GM23338 (cell line): ENCODE data around the gene MAVS. TPM values are rescaled to one million over a fixed set of nuclear protein-coding genes. Genes with fewer than 3 reads are reported as not detected.

ENCODE experiments used
- ATAC-seq: fragments of 200-7000 bp; cut with Tn5 transposase; 3 replicates; pipeline ENCODE4 v1.9.1; 2020
- DNase-seq: peaks from one replicate; pipeline ENCODE4 v3.0.0-alpha.2; 2015; ENCODE audit warnings: low spot score
- H2AFZ ChIP-seq: fragments of 200-600 bp; sonication (generic); 2 replicates; pipeline ENCODE4 v1.8.0; 2016; ENCODE audit warnings: antibody characterized with exemption, mild to moderate bottlenecking, moderate library complexity
- H3F3A ChIP-seq: fragments of 200-600 bp; sonication (generic); replicated peaks from 2 replicates; pipeline ENCODE4 v1.8.0; 2017; ENCODE audit warnings: antibody characterized with exemption, mixed run types, low read depth
- H3K27ac ChIP-seq: fragments of 200-600 bp; sonication (generic); 2 replicates; pipeline ENCODE4 v1.6.1; 2016; ENCODE audit warnings: low read depth
- H3K27me3 ChIP-seq: fragments of 200-600 bp; sonication (generic); 2 replicates; pipeline ENCODE4 v1.8.0; 2016; ENCODE audit warnings: mild to moderate bottlenecking, mixed run types, moderate library complexity; ENCODE audit not compliant: insufficient read depth
- H3K36me3 ChIP-seq: fragments of 200-600 bp; sonication (generic); 2 replicates; pipeline ENCODE4 v1.8.0; 2016; ENCODE audit warnings: mild to moderate bottlenecking; ENCODE audit not compliant: insufficient read depth
- H3K4me1 ChIP-seq: fragments of 200-600 bp; sonication (generic); 2 replicates; pipeline ENCODE4 v1.8.0; 2016; ENCODE audit warnings: mild to moderate bottlenecking, moderate library complexity; ENCODE audit not compliant: insufficient read depth
- H3K4me2 ChIP-seq: fragments of 200-600 bp; sonication (generic); 2 replicates; pipeline ENCODE4 v1.7.1; 2017; ENCODE audit warnings: mixed run types
- H3K4me3 ChIP-seq: fragments of 200-600 bp; sonication (generic); 2 replicates; pipeline ENCODE4 v1.6.1; 2016; ENCODE audit warnings: mixed run types
- H3K79me2 ChIP-seq: fragments of 200-600 bp; sonication (generic); replicated peaks from 2 replicates; pipeline ENCODE4 v1.8.0; 2017; ENCODE audit warnings: mild to moderate bottlenecking; ENCODE audit not compliant: insufficient read depth
- H3K9me2 ChIP-seq: fragments of 200-600 bp; sonication (generic); 2 replicates; pipeline ENCODE4 v1.8.0; 2017; ENCODE audit not compliant: insufficient read depth
- H4K20me1 ChIP-seq: fragments of 200-600 bp; sonication (generic); replicated peaks from 2 replicates; pipeline ENCODE4 v1.8.0; 2017; ENCODE audit warnings: mild to moderate bottlenecking; ENCODE audit not compliant: insufficient read depth
- H3K27ac Mint-ChIP-seq: 2 replicates; pipeline ENCODE4 v1.8.0; 2020; ENCODE audit warnings: inconsistent platforms, mild to moderate bottlenecking, moderate library complexity, mixed read lengths
- H3K27me3 Mint-ChIP-seq: 3 replicates; pipeline ENCODE4 v1.8.0; 2022; ENCODE audit warnings: low read depth, mild to moderate bottlenecking, moderate library complexity, mixed read lengths, inconsistent platforms; ENCODE audit not compliant: insufficient read depth, poor library complexity
- H3K36me3 Mint-ChIP-seq: 3 replicates; pipeline ENCODE4 v1.8.0; 2021; ENCODE audit warnings: low read depth, mild to moderate bottlenecking, inconsistent platforms, moderate library complexity, mixed read lengths
- H3K4me1 Mint-ChIP-seq: 3 replicates; pipeline ENCODE4 v1.8.0; 2020; ENCODE audit warnings: mild to moderate bottlenecking, inconsistent platforms, mixed read lengths
- H3K4me3 Mint-ChIP-seq: 3 replicates; pipeline ENCODE4 v1.8.0; 2021; ENCODE audit warnings: moderate library complexity, mild to moderate bottlenecking, inconsistent platforms, mixed read lengths
- H3K9me3 Mint-ChIP-seq: 3 replicates; pipeline ENCODE4 v1.8.0; 2020; ENCODE audit warnings: moderate library complexity, mild to moderate bottlenecking, inconsistent platforms, mixed read lengths
- CREB1 ChIP-seq: fragments of 250-450 bp; sonication (Bioruptor Pico); IDR thresholded peaks from 2 replicates; pipeline ENCODE4 v1.5.0; 2020; ENCODE audit warnings: low read depth, mild to moderate bottlenecking, moderate library complexity
- EZH2phosphoT487 ChIP-seq: fragments of 200-600 bp; sonication (generic); IDR thresholded peaks from one replicate; pipeline ENCODE4 v1.8.1; 2018; ENCODE audit warnings: antibody characterized with exemption; ENCODE audit not compliant: unreplicated experiment
- NANOG ChIP-seq: IDR thresholded peaks from 2 replicates; pipeline ENCODE4 v1.6.1; 2016; ENCODE audit warnings: antibody characterized with exemption, borderline replicate concordance
- STAT1 ChIP-seq: IDR thresholded peaks from one replicate; pipeline ENCODE4 v1.6.1; 2016; ENCODE audit warnings: antibody characterized with exemption; ENCODE audit not compliant: unreplicated experiment
- ZNF114 ChIP-seq: fragments of 250-450 bp; sonication (Bioruptor Pico); IDR thresholded peaks from 2 replicates; pipeline ENCODE4 v1.5.0; 2020; ENCODE audit warnings: mild to moderate bottlenecking, moderate library complexity
- ZNF331 ChIP-seq: fragments of 250-450 bp; sonication (Bioruptor Pico); IDR thresholded peaks from 2 replicates; pipeline ENCODE4 v1.5.0; 2020; ENCODE audit warnings: low read depth, mild to moderate bottlenecking, moderate library complexity
- polyA plus RNA-seq: library from polyadenylated mRNA; unstranded; fragments of >200 nt; fragmentation: Nextera tagmentation; extraction: Ambion mirVana; gene quantifications from 2 replicates; pipeline ENCODE4 v1.2.1, GENCODE V29; 2016
- total RNA-seq: library from RNA; depleted of rRNA; stranded (reverse); fragments of >200 nt; shearing (Covaris generic); gene quantifications from 2 replicates; pipeline ENCODE4 v1.2.3, GENCODE V29; 2014
- TF ChIP-seq, protein P1 (sequence below), 2 experiments: fragments of 200-600 bp in 1 of 2; sonication (generic) in 1 of 2; conservative IDR thresholded peaks; 2 replicates each; pipeline versions ENCODE4 v1.5.1 to v1.6.1; 2016 to 2017; ENCODE audit warnings: antibody characterized with exemption in 2 of 2, low read depth in 2 of 2, mild to moderate bottlenecking in 2 of 2, moderate library complexity in 1 of 2
- TF ChIP-seq, protein P2 (sequence below): IDR thresholded peaks from 2 replicates; pipeline ENCODE4 v1.6.1; 2016; ENCODE audit warnings: antibody characterized with exemption
- TF ChIP-seq, protein P3 (sequence below): IDR thresholded peaks from one replicate; pipeline ENCODE4 v1.6.1; 2018; ENCODE audit warnings: antibody characterized with exemption; ENCODE audit not compliant: unreplicated experiment
- TF ChIP-seq, protein P4 (sequence below): fragments of 250-450 bp; sonication (Bioruptor Pico); IDR thresholded peaks from 2 replicates; pipeline ENCODE4 v1.5.0; 2020; ENCODE audit warnings: mild to moderate bottlenecking, moderate library complexity

The MAVS gene
- total and polyA plus RNA-seq, 2 experiments from 2014 or later, result 5.2 to 21.8 TPM

DNA sequence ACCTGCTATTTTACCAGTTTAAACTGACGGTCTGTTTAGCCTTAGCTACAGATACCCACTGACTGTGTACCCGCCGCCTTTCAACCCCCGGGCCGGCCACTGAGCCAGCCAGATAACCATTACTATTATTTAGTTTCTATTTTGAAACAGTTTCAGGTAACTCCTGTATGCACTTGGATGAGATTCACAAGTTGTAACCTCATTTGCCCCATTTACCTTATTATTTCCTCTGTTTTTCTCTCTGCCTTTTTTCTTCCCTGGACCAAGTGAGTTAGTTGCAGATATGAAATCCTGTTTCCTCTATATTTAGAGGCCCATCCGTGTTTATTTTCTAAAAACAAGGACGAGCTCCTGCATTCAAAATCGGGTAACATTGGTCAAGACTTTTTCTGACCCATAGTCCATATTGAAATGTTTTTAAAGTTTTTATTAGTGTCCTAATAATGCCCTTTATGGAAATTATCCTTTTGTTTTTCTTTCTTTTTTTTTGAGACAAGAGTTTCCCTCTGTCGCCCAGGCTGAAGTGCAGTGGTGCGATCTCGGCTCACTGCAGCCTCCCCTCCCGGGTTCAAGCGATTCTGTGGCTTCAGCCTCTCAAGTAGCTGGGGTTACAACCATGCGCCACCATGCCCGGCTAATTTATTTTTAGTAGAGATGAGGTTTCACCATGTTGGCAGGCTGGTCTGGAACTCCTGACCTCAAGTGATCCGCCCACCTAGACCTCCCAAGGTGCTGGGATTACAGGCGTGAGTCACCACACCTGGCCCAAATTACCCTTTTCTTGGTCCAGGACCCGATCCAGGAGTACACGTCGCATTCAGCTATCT is 25.5 kb upstream of the MAVS start:
- H3K27ac ChIP-seq, result peak overlapping the region; percentile 94
- Mint-ChIP-seq H3K4me3 (peak overlapping the region; percentile 87), H3K27me3 (peaks cover 6% of the 10 kb centered on the region), H3K4me1 (peaks cover 15% of the 10 kb centered on the region), H3K9me3 (no peaks in the 10 kb centered on the region), H3K36me3 (no peaks in the 10 kb centered on the region; the same call in 1 of the 3 replicates), H3K27ac (peak overlapping the region; percentile 95)
- peak overlapping the region; percentile 78 for H3K4me3 ChIP-seq
- peak overlapping the region; percentile 93 for H2AFZ ChIP-seq
- H3K79me2 ChIP-seq, result no peaks in the 10 kb centered on the region
- H3K27me3 ChIP-seq, result no peaks in the 10 kb centered on the region
- H3K4me2 ChIP-seq, result peak overlapping the region; percentile 90
- ATAC-seq (no peak), DNase-seq (no peak)
- peaks cover 4% of the 10 kb centered on the region; the same call in 1 of the 2 replicates for H3F3A ChIP-seq
- no peaks in the 10 kb centered on the region for H3K36me3 ChIP-seq
- no peaks in the 10 kb centered on the region for H4K20me1 ChIP-seq
- TF ChIP-seq NANOG (no peak), ZNF331 (CRISPR knock-in tag) (no peak), STAT1 (no peak), EZH2phosphoT487 (no peak), ZNF114 (CRISPR knock-in tag) (no peak), CREB1 (CRISPR knock-in tag) (no peak)
- TF ChIP-seq, protein P1, sequence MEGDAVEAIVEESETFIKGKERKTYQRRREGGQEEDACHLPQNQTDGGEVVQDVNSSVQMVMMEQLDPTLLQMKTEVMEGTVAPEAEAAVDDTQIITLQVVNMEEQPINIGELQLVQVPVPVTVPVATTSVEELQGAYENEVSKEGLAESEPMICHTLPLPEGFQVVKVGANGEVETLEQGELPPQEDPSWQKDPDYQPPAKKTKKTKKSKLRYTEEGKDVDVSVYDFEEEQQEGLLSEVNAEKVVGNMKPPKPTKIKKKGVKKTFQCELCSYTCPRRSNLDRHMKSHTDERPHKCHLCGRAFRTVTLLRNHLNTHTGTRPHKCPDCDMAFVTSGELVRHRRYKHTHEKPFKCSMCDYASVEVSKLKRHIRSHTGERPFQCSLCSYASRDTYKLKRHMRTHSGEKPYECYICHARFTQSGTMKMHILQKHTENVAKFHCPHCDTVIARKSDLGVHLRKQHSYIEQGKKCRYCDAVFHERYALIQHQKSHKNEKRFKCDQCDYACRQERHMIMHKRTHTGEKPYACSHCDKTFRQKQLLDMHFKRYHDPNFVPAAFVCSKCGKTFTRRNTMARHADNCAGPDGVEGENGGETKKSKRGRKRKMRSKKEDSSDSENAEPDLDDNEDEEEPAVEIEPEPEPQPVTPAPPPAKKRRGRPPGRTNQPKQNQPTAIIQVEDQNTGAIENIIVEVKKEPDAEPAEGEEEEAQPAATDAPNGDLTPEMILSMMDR (conservative IDR thresholded peaks at IDR 0.05; ENCODE audit: low read depth in 2 of 2), result no peak
- TF ChIP-seq, protein P2, sequence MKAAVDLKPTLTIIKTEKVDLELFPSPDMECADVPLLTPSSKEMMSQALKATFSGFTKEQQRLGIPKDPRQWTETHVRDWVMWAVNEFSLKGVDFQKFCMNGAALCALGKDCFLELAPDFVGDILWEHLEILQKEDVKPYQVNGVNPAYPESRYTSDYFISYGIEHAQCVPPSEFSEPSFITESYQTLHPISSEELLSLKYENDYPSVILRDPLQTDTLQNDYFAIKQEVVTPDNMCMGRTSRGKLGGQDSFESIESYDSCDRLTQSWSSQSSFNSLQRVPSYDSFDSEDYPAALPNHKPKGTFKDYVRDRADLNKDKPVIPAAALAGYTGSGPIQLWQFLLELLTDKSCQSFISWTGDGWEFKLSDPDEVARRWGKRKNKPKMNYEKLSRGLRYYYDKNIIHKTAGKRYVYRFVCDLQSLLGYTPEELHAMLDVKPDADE, result no peak
- TF ChIP-seq, protein P3, sequence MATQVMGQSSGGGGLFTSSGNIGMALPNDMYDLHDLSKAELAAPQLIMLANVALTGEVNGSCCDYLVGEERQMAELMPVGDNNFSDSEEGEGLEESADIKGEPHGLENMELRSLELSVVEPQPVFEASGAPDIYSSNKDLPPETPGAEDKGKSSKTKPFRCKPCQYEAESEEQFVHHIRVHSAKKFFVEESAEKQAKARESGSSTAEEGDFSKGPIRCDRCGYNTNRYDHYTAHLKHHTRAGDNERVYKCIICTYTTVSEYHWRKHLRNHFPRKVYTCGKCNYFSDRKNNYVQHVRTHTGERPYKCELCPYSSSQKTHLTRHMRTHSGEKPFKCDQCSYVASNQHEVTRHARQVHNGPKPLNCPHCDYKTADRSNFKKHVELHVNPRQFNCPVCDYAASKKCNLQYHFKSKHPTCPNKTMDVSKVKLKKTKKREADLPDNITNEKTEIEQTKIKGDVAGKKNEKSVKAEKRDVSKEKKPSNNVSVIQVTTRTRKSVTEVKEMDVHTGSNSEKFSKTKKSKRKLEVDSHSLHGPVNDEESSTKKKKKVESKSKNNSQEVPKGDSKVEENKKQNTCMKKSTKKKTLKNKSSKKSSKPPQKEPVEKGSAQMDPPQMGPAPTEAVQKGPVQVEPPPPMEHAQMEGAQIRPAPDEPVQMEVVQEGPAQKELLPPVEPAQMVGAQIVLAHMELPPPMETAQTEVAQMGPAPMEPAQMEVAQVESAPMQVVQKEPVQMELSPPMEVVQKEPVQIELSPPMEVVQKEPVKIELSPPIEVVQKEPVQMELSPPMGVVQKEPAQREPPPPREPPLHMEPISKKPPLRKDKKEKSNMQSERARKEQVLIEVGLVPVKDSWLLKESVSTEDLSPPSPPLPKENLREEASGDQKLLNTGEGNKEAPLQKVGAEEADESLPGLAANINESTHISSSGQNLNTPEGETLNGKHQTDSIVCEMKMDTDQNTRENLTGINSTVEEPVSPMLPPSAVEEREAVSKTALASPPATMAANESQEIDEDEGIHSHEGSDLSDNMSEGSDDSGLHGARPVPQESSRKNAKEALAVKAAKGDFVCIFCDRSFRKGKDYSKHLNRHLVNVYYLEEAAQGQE, result no peak
- TF ChIP-seq, protein P4, sequence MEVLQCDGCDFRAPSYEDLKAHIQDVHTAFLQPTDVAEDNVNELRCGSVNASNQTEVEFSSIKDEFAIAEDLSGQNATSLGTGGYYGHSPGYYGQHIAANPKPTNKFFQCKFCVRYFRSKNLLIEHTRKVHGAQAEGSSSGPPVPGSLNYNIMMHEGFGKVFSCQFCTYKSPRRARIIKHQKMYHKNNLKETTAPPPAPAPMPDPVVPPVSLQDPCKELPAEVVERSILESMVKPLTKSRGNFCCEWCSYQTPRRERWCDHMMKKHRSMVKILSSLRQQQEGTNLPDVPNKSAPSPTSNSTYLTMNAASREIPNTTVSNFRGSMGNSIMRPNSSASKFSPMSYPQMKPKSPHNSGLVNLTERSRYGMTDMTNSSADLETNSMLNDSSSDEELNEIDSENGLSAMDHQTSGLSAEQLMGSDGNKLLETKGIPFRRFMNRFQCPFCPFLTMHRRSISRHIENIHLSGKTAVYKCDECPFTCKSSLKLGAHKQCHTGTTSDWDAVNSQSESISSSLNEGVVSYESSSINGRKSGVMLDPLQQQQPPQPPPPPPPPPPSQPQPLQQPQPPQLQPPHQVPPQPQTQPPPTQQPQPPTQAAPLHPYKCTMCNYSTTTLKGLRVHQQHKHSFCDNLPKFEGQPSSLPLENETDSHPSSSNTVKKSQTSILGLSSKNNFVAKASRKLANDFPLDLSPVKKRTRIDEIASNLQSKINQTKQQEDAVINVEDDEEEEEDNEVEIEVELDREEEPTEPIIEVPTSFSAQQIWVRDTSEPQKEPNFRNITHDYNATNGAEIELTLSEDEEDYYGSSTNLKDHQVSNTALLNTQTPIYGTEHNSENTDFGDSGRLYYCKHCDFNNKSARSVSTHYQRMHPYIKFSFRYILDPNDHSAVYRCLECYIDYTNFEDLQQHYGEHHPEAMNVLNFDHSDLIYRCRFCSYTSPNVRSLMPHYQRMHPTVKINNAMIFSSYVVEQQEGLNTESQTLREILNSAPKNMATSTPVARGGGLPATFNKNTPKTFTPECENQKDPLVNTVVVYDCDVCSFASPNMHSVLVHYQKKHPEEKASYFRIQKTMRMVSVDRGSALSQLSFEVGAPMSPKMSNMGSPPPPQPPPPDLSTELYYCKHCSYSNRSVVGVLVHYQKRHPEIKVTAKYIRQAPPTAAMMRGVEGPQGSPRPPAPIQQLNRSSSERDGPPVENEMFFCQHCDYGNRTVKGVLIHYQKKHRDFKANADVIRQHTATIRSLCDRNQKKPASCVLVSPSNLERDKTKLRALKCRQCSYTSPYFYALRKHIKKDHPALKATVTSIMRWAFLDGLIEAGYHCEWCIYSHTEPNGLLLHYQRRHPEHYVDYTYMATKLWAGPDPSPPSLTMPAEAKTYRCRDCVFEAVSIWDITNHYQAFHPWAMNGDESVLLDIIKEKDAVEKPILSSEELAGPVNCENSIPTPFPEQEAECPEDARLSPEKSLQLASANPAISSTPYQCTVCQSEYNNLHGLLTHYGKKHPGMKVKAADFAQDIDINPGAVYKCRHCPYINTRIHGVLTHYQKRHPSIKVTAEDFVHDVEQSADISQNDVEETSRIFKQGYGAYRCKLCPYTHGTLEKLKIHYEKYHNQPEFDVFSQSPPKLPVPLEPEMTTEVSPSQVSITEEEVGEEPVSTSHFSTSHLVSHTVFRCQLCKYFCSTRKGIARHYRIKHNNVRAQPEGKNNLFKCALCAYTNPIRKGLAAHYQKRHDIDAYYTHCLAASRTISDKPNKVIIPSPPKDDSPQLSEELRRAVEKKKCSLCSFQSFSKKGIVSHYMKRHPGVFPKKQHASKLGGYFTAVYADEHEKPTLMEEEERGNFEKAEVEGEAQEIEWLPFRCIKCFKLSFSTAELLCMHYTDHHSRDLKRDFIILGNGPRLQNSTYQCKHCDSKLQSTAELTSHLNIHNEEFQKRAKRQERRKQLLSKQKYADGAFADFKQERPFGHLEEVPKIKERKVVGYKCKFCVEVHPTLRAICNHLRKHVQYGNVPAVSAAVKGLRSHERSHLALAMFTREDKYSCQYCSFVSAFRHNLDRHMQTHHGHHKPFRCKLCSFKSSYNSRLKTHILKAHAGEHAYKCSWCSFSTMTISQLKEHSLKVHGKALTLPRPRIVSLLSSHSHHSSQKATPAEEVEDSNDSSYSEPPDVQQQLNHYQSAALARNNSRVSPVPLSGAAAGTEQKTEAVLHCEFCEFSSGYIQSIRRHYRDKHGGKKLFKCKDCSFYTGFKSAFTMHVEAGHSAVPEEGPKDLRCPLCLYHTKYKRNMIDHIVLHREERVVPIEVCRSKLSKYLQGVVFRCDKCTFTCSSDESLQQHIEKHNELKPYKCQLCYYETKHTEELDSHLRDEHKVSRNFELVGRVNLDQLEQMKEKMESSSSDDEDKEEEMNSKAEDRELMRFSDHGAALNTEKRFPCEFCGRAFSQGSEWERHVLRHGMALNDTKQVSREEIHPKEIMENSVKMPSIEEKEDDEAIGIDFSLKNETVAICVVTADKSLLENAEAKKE (CRISPR knock-in tag), result no peak
- H3K9me2 ChIP-seq, result no peaks in the 10 kb centered on the region
- peaks cover 11% of the 10 kb centered on the region; the same call in 1 of the 2 replicates for H3K4me1 ChIP-seq
